Neural crest cell (in vitro differentiated cells): ENCODE data around the gene EPHA10. TPM values are rescaled to one million over a fixed set of nuclear protein-coding genes. Genes with fewer than 3 reads are reported as not detected.
A peak's percentile ranks its signal among the peaks of the same experiment; 100 is the strongest.
"Not testable (repeated sequence)": the region's sequence is repeated elsewhere in the genome, so short reads cannot be mapped to it uniquely, and the experiment has no call there.

Source experiments
- DNase-seq: peaks from one replicate; pipeline ENCODE4 v3.0.0; 2021; ENCODE audit warnings: low read depth, mixed read lengths, low spot score
- H3K27ac Mint-ChIP-seq: one replicate; pipeline ENCODE4 v1.8.0; 2021; ENCODE audit warnings: mild to moderate bottlenecking, mixed read lengths; ENCODE audit not compliant: unreplicated experiment
- H3K27me3 Mint-ChIP-seq: 2 replicates; pipeline ENCODE4 v1.8.0; 2021; ENCODE audit warnings: low read depth, mild to moderate bottlenecking, mixed read lengths
- H3K36me3 Mint-ChIP-seq: 2 replicates; pipeline ENCODE4 v1.8.0; 2021; ENCODE audit warnings: low read depth, mild to moderate bottlenecking, mixed read lengths
- H3K4me1 Mint-ChIP-seq: 2 replicates; pipeline ENCODE4 v1.8.0; 2021; ENCODE audit warnings: mixed read lengths
- H3K4me3 Mint-ChIP-seq: one replicate; pipeline ENCODE4 v1.8.0; 2021; ENCODE audit warnings: mild to moderate bottlenecking, mixed read lengths
- H3K9me3 Mint-ChIP-seq: 2 replicates; pipeline ENCODE4 v1.8.0; 2021; ENCODE audit warnings: mixed read lengths
- CTCF ChIP-seq: fragments of 200-600 bp; sonication (generic); conservative IDR thresholded peaks from 2 replicates; pipeline ENCODE4 v1.5.0; 2021; ENCODE audit warnings: antibody characterized with exemption, mild to moderate bottlenecking
- total RNA-seq: library from RNA; stranded (reverse); gene quantifications from 2 replicates; pipeline ENCODE4 v1.2.1, GENCODE V29; 2021

EPHA10 gene
- total RNA-seq, 1 donor from 2014 or later, result 0.63 TPM

- Mint-ChIP-seq H3K4me1 (peaks cover 36% of the 10 kb centered on the region), H3K36me3 (peaks cover 4% of the 10 kb centered on the region), H3K9me3 (no peaks in the 10 kb centered on the region), H3K4me3 (peak overlapping the region; percentile 95), H3K27ac (no peak overlapping the region), H3K27me3 (no peaks in the 10 kb centered on the region)
- no peak for DNase-seq
- no peak for TF ChIP-seq CTCF
Measured at GRCh38 chr1:37688926-37689325, 76.0 kb downstream of the EPHA10 start.

GRCh38 chr1:37687764-37688163 is 77.2 kb downstream of the EPHA10 start:
- not testable (repeated sequence) for H3K27ac Mint-ChIP-seq, H3K4me3 Mint-ChIP-seq, H3K9me3 Mint-ChIP-seq, DNase-seq, H3K36me3 Mint-ChIP-seq, H3K27me3 Mint-ChIP-seq
- peaks cover 36% of the 10 kb centered on the region for H3K4me1 Mint-ChIP-seq

- H3K36me3 Mint-ChIP-seq, result peaks cover 6% of the 10 kb centered on the region
- H3K9me3 Mint-ChIP-seq, result no peaks in the 10 kb centered on the region
- H3K27ac Mint-ChIP-seq, result no peak overlapping the region
- peak overlapping the region; percentile 1 for H3K4me3 Mint-ChIP-seq
- no peak for DNase-seq
- H3K4me1 Mint-ChIP-seq, result peaks cover 21% of the 10 kb centered on the region
- no peaks in the 10 kb centered on the region for H3K27me3 Mint-ChIP-seq
- TF ChIP-seq CTCF, result no peak
Measured at GRCh38 chr1:37685722-37686121, 79.2 kb downstream of the EPHA10 start.

- peak overlapping the region; percentile 47 for H3K4me3 Mint-ChIP-seq
- not testable (repeated sequence) for H3K27me3 Mint-ChIP-seq, H3K27ac Mint-ChIP-seq, DNase-seq, H3K36me3 Mint-ChIP-seq, H3K9me3 Mint-ChIP-seq
- H3K4me1 Mint-ChIP-seq, result peaks cover 11% of the 10 kb centered on the region
Measured at GRCh38 chr1:37684182-37684581, 80.7 kb downstream of the EPHA10 start.

- Mint-ChIP-seq H3K27ac (no peak overlapping the region), H3K9me3 (no peaks in the 10 kb centered on the region)
- DNase-seq, result peak; percentile 76
Measured at GRCh38 chr1:37682334-37682987, 82.5 kb downstream of the EPHA10 start.

GRCh38 chr1:37680933-37681332 is 84.0 kb downstream of the EPHA10 start:
- peak overlapping the region; percentile 86 for H3K27ac Mint-ChIP-seq
- DNase-seq, result no peak
- TF ChIP-seq CTCF, result no peak
- peaks cover 5% of the 10 kb centered on the region for H3K36me3 Mint-ChIP-seq
- no peak overlapping the region for H3K4me3 Mint-ChIP-seq
- H3K4me1 Mint-ChIP-seq, result no peaks in the 10 kb centered on the region
- H3K27me3 Mint-ChIP-seq, result peaks cover 9% of the 10 kb centered on the region
- H3K9me3 Mint-ChIP-seq, result no peaks in the 10 kb centered on the region

More at GRCh38 chr1:37682334-37682987, 82.5 kb downstream of the EPHA10 start:
- H3K27me3 Mint-ChIP-seq, result no peaks in the 10 kb centered on the region
- H3K36me3 Mint-ChIP-seq, result peaks cover 5% of the 10 kb centered on the region
- peak; percentile 97 for TF ChIP-seq CTCF
- H3K4me1 Mint-ChIP-seq, result no peaks in the 10 kb centered on the region
- H3K4me3 Mint-ChIP-seq, result no peak overlapping the region
